ENCODE measurements around the gene ASPG. TPM values are rescaled to one million over a fixed set of nuclear protein-coding genes. Genes with fewer than 3 reads are reported as not detected.

Gene ASPG
- total RNA-seq, 1 donor from 2014 or later: 1.2 TPM

DNA sequence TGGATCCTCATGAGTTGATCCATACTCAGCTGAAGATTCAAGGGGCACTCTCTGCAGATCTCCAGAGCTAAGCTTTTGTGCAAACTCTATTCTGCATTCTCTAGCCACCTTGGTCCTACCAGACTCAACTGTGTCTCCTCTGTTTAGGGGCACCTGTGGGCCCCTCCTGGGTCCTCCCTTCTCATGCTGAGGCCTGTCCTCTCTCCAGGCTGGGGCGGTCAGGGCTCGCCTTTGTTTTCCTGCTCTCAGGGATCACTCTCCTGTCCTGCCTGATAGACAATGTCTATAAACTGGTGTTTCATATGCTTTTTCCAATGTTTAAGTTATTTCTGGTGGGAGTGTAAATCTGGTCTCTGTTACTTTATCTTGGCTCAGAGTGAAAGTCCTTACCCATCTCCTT lies 41.3 kb downstream of the ASPG start:
- Histone ChIP-seq H3F3A (ENCODE audit: low read depth) (no peaks in the 10 kb centered on the region), H3K4me1 (no peaks in the 10 kb centered on the region), H3K4me2 (no peak overlapping the region), H3K36me3 (no peaks in the 10 kb centered on the region), H3K9ac (no peak overlapping the region), H4K20me1 (ENCODE audit: low read depth) (no peaks in the 10 kb centered on the region), H3K9me3 (ENCODE audit: low read depth) (peaks cover 3% of the 10 kb centered on the region), H3K79me2 (ENCODE audit: low read depth) (no peaks in the 10 kb centered on the region), H3K27ac (no peak overlapping the region), H3K27me3 (peaks cover 6% of the 10 kb centered on the region), H2AFZ (replicated peaks) (no peak overlapping the region), H3K4me3 (no peak overlapping the region)
- no peak for DNase-seq (ENCODE audit: low spot score)
- H3K9me3 Mint-ChIP-seq: peaks cover 36% of the 10 kb centered on the region
- peaks cover 15% of the 10 kb centered on the region for H3K27me3 Mint-ChIP-seq (ENCODE audit: insufficient read depth, low read depth)
- H3K27ac Mint-ChIP-seq: no peak overlapping the region
- no peak for TF ChIP-seq EZH2phosphoT487 (IDR thresholded peaks at IDR 0.05)
- TF ChIP-seq EZH2 (IDR thresholded peaks at IDR 0.05): no peak
- TF ChIP-seq, protein P1, sequence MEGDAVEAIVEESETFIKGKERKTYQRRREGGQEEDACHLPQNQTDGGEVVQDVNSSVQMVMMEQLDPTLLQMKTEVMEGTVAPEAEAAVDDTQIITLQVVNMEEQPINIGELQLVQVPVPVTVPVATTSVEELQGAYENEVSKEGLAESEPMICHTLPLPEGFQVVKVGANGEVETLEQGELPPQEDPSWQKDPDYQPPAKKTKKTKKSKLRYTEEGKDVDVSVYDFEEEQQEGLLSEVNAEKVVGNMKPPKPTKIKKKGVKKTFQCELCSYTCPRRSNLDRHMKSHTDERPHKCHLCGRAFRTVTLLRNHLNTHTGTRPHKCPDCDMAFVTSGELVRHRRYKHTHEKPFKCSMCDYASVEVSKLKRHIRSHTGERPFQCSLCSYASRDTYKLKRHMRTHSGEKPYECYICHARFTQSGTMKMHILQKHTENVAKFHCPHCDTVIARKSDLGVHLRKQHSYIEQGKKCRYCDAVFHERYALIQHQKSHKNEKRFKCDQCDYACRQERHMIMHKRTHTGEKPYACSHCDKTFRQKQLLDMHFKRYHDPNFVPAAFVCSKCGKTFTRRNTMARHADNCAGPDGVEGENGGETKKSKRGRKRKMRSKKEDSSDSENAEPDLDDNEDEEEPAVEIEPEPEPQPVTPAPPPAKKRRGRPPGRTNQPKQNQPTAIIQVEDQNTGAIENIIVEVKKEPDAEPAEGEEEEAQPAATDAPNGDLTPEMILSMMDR (IDR thresholded peaks at IDR 0.05): no peak
- H3K4me1 Mint-ChIP-seq: no peaks in the 10 kb centered on the region
- no peak overlapping the region for H3K4me3 Mint-ChIP-seq
- no peaks in the 10 kb centered on the region for H3K36me3 Mint-ChIP-seq

DNA sequence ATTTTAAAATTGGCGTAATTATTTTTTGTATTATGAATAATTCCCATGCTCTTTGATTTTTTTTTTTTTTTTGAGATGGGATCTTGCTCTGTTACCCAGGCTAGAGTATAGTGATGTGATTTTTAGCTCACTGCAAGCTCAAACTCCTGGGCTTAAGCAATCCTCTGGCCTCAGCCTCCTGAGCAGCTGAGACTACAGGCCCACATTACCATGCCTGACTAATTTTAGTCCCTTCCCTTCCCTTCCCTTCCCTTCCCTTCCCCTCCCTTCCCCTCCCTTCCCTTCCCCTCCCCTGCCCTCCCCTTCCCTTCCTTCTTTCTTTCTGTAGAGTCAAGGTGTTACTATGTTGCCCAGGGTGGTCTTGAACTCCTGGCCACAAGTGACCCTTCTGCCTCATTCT lies 43.5 kb downstream of the ASPG start:
- Histone ChIP-seq H3K36me3 (no peaks in the 10 kb centered on the region), H3K79me2 (ENCODE audit: low read depth) (no peaks in the 10 kb centered on the region), H3K4me3 (no peak overlapping the region), H4K20me1 (ENCODE audit: low read depth) (peaks cover 3% of the 10 kb centered on the region), H2AFZ (replicated peaks) (no peak overlapping the region), H3F3A (ENCODE audit: low read depth) (no peaks in the 10 kb centered on the region), H3K4me1 (no peaks in the 10 kb centered on the region), H3K9me3 (ENCODE audit: low read depth) (peaks cover 3% of the 10 kb centered on the region), H3K27ac (no peak overlapping the region), H3K4me2 (no peak overlapping the region), H3K9ac (no peak overlapping the region), H3K27me3 (peaks cover 11% of the 10 kb centered on the region)
- no peak overlapping the region for H3K4me3 Mint-ChIP-seq
- no peak for DNase-seq (ENCODE audit: low spot score)
- no peaks in the 10 kb centered on the region for H3K4me1 Mint-ChIP-seq
- peaks cover 32% of the 10 kb centered on the region for H3K9me3 Mint-ChIP-seq
- TF ChIP-seq EZH2phosphoT487 (IDR thresholded peaks at IDR 0.05) (no peak), EZH2 (IDR thresholded peaks at IDR 0.05) (no peak)
- TF ChIP-seq, protein P1 (IDR thresholded peaks at IDR 0.05): no peak
- H3K27ac Mint-ChIP-seq: no peak overlapping the region
- H3K36me3 Mint-ChIP-seq: no peaks in the 10 kb centered on the region
- H3K27me3 Mint-ChIP-seq (ENCODE audit: insufficient read depth, low read depth): peaks cover 25% of the 10 kb centered on the region

DNA sequence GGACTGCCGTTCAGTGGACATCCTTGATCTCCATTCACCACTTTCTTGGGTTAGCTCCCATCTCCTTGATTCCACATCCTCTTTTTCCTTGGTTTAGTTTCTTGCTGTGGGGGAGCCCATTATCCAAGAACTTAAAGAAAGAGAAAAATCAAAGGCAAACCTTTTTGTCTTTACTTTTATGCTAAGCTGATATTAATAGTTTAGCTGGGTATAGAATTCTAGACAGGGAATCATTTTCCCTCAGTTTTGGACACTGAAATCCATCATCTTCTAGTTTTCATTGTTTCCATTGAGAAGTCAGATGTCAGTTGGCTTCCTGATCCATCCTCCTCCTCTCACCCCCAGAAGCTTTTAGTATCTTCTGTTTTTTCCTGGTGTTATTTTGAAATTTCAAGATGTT lies 44.1 kb downstream of the ASPG start:
- H3K36me3 Mint-ChIP-seq: no peaks in the 10 kb centered on the region
- Histone ChIP-seq H3K36me3 (no peaks in the 10 kb centered on the region), H3K9ac (no peak overlapping the region), H3K27ac (no peak overlapping the region), H3K27me3 (peaks cover 16% of the 10 kb centered on the region), H3F3A (ENCODE audit: low read depth) (no peaks in the 10 kb centered on the region), H3K4me3 (no peak overlapping the region), H4K20me1 (ENCODE audit: low read depth) (peaks cover 3% of the 10 kb centered on the region), H3K4me1 (peaks cover 1% of the 10 kb centered on the region), H3K79me2 (ENCODE audit: low read depth) (no peaks in the 10 kb centered on the region), H2AFZ (replicated peaks) (no peak overlapping the region), H3K9me3 (ENCODE audit: low read depth) (peaks cover 3% of the 10 kb centered on the region), H3K4me2 (no peak overlapping the region)
- DNase-seq (ENCODE audit: low spot score): no peak
- H3K4me3 Mint-ChIP-seq: no peak overlapping the region
- TF ChIP-seq, protein P1 (IDR thresholded peaks at IDR 0.05): no peak
- no peak for TF ChIP-seq EZH2phosphoT487 (IDR thresholded peaks at IDR 0.05)
- no peak for TF ChIP-seq EZH2 (IDR thresholded peaks at IDR 0.05)
- no peak overlapping the region for H3K27ac Mint-ChIP-seq
- H3K4me1 Mint-ChIP-seq: no peaks in the 10 kb centered on the region
- peaks cover 30% of the 10 kb centered on the region for H3K27me3 Mint-ChIP-seq (ENCODE audit: insufficient read depth, low read depth)
- H3K9me3 Mint-ChIP-seq: peaks cover 30% of the 10 kb centered on the region

Measured in neural progenitor cell (in vitro differentiated cells).